ENCODE results near the gene RAB3GAP2.
"Not testable (repeated sequence)": the region's sequence is repeated elsewhere in the genome, so short reads cannot be mapped to it uniquely, and the experiment has no call there.

Gene RAB3GAP2

GRCh38 chr1:220156620-220157146, 115.6 kb downstream of the RAB3GAP2 start:
- no peak for DNase-seq (ENCODE audit: low read depth in 1 of 2, low spot score in 1 of 2)

- no peak for DNase-seq (ENCODE audit: low read depth in 1 of 2, low spot score in 1 of 2)
Measured at GRCh38 chr1:220153147-220153546, 119.1 kb downstream of the RAB3GAP2 start.

GRCh38 chr1:220151454-220151853, 120.8 kb downstream of the RAB3GAP2 start:
- DNase-seq (ENCODE audit: low read depth in 1 of 2, low spot score in 1 of 2) = no peak

- no peak for DNase-seq (ENCODE audit: low read depth in 1 of 2, low spot score in 1 of 2)
Measured at GRCh38 chr1:220149742-220150141, 122.5 kb downstream of the RAB3GAP2 start.

DNA sequence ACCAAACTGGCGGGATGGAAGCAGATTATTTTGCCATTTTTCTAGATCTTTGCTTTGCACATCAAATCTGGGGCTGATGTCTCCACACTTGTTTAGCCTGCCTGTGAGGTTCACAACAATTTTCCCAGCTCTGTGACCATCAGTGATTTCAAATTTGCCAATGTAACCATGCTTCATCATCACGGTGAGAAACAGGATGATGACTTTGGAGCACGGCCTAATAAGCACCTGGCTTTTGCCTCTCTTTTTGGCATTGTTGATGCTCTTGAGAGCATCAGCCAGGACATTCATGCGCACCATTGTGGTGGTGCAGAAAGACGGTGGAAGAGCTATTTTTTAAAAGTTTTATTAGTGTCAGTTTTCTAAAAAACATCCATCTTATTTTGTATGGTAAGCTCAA, 128.2 kb downstream of the RAB3GAP2 start:
- DNase-seq (ENCODE audit: low read depth in 1 of 2, low spot score in 1 of 2) = no peak

DNA sequence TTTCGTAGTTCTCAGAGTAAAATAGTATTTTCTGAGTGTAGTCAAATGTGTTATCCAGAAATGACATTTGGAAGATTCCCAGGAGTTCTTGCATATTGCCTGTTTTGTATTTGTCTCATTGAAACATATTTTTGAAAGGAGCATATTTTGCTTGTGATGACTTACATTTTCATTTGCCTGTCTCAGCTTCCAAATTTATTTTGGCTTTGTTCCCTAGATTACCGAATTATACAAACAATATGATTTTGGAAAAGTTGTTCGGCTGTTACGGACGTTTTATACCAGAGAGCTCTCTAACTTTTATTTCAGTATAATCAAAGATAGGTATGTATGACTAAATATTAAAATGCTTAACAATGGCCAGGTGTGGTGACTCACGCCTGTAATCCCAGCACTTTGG, 132.3 kb downstream of the RAB3GAP2 start:
- no peak for DNase-seq (ENCODE audit: low read depth in 1 of 2, low spot score in 1 of 2)

GRCh38 chr1:220137019-220137786, 135.1 kb downstream of the RAB3GAP2 start:
- no peak for DNase-seq (ENCODE audit: low read depth in 1 of 2, low spot score in 1 of 2)

DNA sequence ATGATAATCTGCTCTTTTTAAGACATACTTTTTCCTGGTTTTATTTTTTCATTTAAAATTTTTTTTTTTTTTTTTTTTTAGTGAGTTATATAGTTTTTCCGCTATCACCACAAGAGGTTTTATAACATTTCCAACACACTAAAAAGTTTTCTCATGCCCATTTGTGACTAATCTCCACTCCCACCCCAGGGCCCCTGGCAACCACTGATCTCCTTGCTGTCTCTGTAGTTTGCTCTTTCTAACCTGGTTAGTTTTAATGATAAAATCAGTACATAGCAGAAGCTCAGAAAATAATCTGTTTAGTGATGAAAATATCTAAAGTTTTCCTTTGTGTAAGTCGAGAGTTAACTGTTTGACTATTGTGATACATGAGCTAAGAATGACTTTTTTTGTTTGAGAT, 136.5 kb downstream of the RAB3GAP2 start:
- DNase-seq (ENCODE audit: low read depth in 1 of 2, low spot score in 1 of 2) = no peak

DNA sequence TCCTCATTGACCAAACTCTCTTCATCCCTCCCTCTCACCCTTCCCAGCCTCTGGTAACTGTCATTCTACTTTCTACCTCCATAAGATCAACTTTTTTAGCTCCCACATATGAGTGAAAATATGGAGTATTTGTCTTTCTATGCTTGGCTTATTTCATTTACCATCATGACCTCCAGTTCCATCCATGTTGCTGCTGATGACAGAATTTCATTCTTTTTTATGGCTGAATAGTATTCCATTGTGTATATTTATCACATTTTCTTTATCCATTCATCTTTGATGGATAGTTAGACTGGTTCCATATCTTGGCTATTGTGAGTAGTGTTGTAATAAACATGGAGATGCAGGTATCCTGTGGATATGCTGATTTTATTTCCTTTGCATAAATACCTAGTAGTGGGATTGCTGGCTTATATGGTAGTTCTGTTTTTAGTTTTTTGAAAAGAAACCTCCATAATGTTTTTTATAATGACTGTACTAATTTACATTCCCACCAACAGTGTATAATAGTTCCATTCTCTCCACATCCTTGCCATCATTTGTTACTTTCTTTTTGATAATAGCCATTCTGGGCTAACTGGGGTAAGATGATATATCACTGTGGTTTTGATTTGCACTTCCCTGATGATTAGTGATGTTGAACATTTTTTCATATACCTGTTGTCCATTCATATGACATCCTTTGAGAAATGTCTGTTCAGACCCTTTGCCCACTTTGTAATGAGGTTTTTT, 142.6 kb downstream of the RAB3GAP2 start:
- no peak for DNase-seq (ENCODE audit: low read depth in 1 of 2, low spot score in 1 of 2)

DNA sequence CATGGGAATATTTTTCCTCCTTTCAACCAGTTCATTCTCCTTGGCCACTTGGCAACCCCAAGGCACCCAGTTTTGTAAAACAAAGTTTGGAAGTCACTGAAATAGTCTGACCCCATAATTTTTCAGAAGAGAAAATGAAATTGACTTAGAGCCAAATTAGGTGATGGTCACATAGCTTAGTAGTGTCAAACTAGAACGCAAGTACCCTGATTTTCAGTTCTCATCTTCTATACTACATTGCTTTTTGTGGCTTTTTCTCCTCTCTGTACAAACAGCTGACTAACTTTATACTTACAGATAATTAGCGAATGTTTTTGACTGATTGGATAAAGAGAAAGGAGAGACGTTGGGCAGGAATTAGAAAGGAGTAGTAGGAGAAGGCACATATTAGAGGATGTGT, 145.2 kb downstream of the RAB3GAP2 start:
- no peak for DNase-seq (ENCODE audit: low read depth in 1 of 2, low spot score in 1 of 2)

- DNase-seq (ENCODE audit: low read depth in 1 of 2, low spot score in 1 of 2) = no peak
Measured at GRCh38 chr1:220124542-220124941, 147.7 kb downstream of the RAB3GAP2 start.

GRCh38 chr1:220123889-220124288, 148.4 kb downstream of the RAB3GAP2 start:
- DNase-seq (ENCODE audit: low read depth in 1 of 2, low spot score in 1 of 2) = no peak

DNA sequence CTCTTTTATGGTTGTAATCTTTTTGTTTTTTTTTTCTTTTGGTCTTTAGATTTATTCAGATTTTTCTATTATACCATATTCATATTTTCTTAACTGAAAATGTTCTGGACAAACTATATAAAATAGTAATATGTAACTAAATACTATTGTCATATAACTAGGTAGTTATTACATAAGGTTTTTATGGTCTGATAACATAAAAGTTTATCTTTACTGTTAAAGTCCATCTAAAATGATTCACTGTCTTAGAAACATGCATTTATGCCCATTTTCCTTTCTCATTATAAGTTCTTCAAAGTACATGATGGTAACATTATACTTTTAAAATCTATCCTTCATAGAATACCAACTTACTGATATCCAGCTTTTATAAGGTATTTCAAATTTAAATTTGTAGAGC, 149.2 kb downstream of the RAB3GAP2 start:
- DNase-seq (ENCODE audit: low read depth in 1 of 2, low spot score in 1 of 2) = no peak

GRCh38 chr1:220121791-220122530, 150.3 kb downstream of the RAB3GAP2 start:
- DNase-seq (ENCODE audit: low read depth in 1 of 2, low spot score in 1 of 2) = no peak

DNA sequence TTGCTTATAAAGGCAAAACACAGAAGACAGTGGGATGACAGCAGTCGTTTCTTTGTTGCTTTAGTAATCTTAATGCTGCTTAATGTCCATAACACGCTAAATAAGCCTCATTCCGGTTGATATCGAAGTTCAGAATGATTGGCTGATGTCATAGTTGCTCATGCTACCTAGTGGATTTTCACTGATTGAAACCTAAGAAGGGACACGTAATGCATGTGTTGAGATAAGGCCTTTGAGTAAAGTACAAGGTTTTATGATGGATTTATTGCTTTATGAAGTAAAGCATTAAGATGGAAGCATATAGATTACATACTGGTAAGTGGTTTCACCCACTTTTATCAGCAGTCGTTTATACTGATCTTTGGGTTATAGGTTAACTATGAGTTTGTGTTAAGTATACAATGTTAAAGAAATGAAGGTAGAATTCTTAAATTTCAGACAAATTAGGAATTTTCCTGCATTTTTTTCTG, 153.2 kb downstream of the RAB3GAP2 start:
- DNase-seq (ENCODE audit: low read depth in 1 of 2, low spot score in 1 of 2) = no peak

GRCh38 chr1:220113136-220113695, 159.0 kb downstream of the RAB3GAP2 start:
- DNase-seq (ENCODE audit: low read depth in 1 of 2, low spot score in 1 of 2) = no peak

- DNase-seq (ENCODE audit: low read depth in 1 of 2, low spot score in 1 of 2) = not testable (repeated sequence)
Measured at GRCh38 chr1:220112600-220112999, 159.7 kb downstream of the RAB3GAP2 start.

DNA sequence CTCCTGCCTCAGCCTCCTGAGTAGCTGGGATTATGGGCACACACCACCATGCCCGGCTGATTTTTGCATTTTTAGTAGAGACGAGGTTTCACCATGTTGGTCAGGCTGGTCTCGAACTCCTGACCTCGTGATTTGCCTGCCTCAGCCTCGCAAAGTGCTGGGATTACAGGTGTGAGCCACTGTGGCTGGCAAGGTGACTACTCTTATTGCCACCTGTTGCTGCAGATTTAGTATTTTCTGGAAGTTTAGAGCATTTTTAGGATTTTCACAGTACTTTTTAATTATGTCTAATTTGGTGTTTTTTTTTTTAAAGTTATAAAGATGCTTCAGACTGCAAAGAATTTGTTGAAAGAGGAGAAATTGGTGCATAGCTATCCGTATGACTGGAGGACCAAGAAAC, 161.8 kb downstream of the RAB3GAP2 start:
- DNase-seq (ENCODE audit: low read depth in 1 of 2, low spot score in 1 of 2) = not testable (repeated sequence)

DNA sequence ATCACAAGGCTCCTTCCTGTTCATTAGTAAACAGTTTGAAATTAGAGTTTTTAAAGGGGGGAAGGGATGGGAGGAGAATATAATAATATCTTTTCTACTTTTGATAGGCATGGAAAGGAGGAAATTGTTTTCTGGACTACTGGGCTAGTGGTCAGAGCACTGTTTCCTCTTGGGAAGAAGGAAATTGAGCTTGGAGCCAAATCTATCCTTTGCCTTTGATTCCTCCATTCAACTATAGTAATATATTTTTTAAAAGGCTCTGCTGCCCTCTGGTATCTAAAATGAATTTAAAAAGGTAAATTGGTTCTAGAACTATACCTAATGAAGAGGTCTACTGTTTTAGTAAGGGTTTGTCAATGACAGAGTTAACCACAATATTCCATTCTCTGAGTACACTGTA, 172.4 kb downstream of the RAB3GAP2 start:
- DNase-seq (ENCODE audit: low read depth in 1 of 2, low spot score in 1 of 2) = no peak
